Transverse colon (tissue), 4 donors: ENCODE data around the gene SHROOM3. TPM values are rescaled to one million over a fixed set of nuclear protein-coding genes. Genes with fewer than 3 reads are reported as not detected.

ENCODE experiments used
- DNase-seq: peaks from one replicate; pipeline ENCODE4 v3.0.0-alpha.2; 2019
- H3K27ac ChIP-seq, 4 donors: fragments of 200-600 bp; sonication (generic); 2 replicates each; pipeline ENCODE4 v1.5.1; 2016 to 2018; ENCODE audit warnings: inconsistent platforms in 4 of 4
- H3K27me3 ChIP-seq: fragments of 200-600 bp; sonication (generic); 2 replicates; pipeline ENCODE4 v1.5.1; 2017; ENCODE audit warnings: inconsistent platforms
- H3K36me3 ChIP-seq, 4 donors: fragments of 200-600 bp; sonication (generic); 2 replicates each; pipeline ENCODE4 v1.5.1; 2017 to 2019; ENCODE audit warnings: inconsistent platforms in 4 of 4
- H3K4me1 ChIP-seq, 4 donors: fragments of 200-600 bp; sonication (generic); 2 replicates each; pipeline ENCODE4 v1.5.1; 2017 to 2020; ENCODE audit warnings: inconsistent platforms in 4 of 4
- H3K4me3 ChIP-seq, 4 donors: fragments of 200-600 bp; sonication (generic); 1 replicate in 1 of 4; 2 replicates in 3 of 4; pipeline versions ENCODE4 v1.5.1 to v1.6.1; 2017 to 2019; ENCODE audit warnings: inconsistent platforms in 4 of 4
- H3K9me3 ChIP-seq, 2 donors: fragments of 200-600 bp; sonication (generic); 2 replicates each; pipeline ENCODE4 v1.5.1; 2017 to 2019; ENCODE audit warnings: inconsistent platforms in 2 of 2
- CTCF ChIP-seq, 5 experiments: fragments of 200-600 bp in 3 of 5; fragments of 450-650 bp in 2 of 5; sonication (generic) in 3 of 5; IDR thresholded peaks; 1 replicate in 2 of 5; 2 replicates in 3 of 5; pipeline ENCODE4 v1.5.1; 2016 to 2017; ENCODE audit warnings: antibody characterized with exemption in 5 of 5, inconsistent platforms in 3 of 5, mild to moderate bottlenecking in 2 of 5, moderate library complexity in 1 of 5
- EP300 ChIP-seq: sonication (generic); formaldehyde crosslinking; IDR thresholded peaks from one replicate; pipeline ENCODE4 v1.6.1; 2017; ENCODE audit warnings: antibody characterized with exemption, low read depth
- POLR2A ChIP-seq: fragments of 450-650 bp; IDR thresholded peaks from one replicate; pipeline ENCODE4 v1.6.1; 2016; ENCODE audit warnings: antibody characterized with exemption, mild to moderate bottlenecking, moderate library complexity
- POLR2AphosphoS5 ChIP-seq, 3 donors: sonication (generic); formaldehyde crosslinking; IDR thresholded peaks; one replicate each; pipeline ENCODE4 v1.6.1; 2016; ENCODE audit warnings: antibody characterized with exemption in 3 of 3
- WGBS, 2 donors: methylation state at CpG; one replicate each; pipeline ENCODE4 v1.1.5; 2018; ENCODE audit warnings: low coverage in 1 of 2; 5-methylcytosine and 5-hydroxymethylcytosine counted together
- in situ Hi-C, 4 donors: fragments of 200-750 bp; cut with MboI; loops; one replicate each; pipeline versions ENCODE4 v1.15.0 to v1.15.1; 2017; ENCODE audit warnings: low sequenced_read_pairs in 3 of 4, low pct_ligation_motif_present in 1 of 4, low pct_unique_long_range_greater_than_20kb in 1 of 4
- intact Hi-C: fragments of 100-400 bp; cut with DNase I; formaldehyde crosslinking; loops from one replicate; pipeline ENCODE4 v1.15.1; 2023; ENCODE audit warnings: low total_unique reads
- total RNA-seq, 4 donors: library from RNA; depleted of rRNA; stranded (reverse); fragments of >200 nt; gene quantifications; one replicate each; pipeline ENCODE4 v1.1.0, GENCODE V29; 2016

Gene SHROOM3
- total RNA-seq, 4 donors from 2014 or later, result 182 to 456 (median 437) TPM

GRCh38 chr4:76504613-76505465 lies 69.8 kb downstream of the SHROOM3 start:
- Histone ChIP-seq H3K9me3 (no peaks in the 10 kb centered on the region), H3K4me3 (no peak overlapping the region), H3K27me3 (no peaks in the 10 kb centered on the region), H3K27ac (no peak overlapping the region), H3K4me1 (no peaks in the 10 kb centered on the region), H3K36me3 (no peaks in the 10 kb centered on the region)
- TF ChIP-seq POLR2A (no peak), CTCF (IDR thresholded peaks at IDR 0.05) (peak; percentile 60 to 76 (median 68)), POLR2AphosphoS5 (IDR thresholded peaks at IDR 0.05) (no peak), EP300 (no peak)
- WGBS, 2 donors, result 64 to 92% methylated on average over 1 to 2 of the region's 2 CpGs
- in situ Hi-C loops (loop anchor here (5.0 to 25.0 kb wide), 8 partner anchors 73 to 707 kb away; no protein-coding TSS in a partner anchor), intact Hi-C loops (loop anchor here (5.0 kb wide), 1 partner anchor 73 kb away; no protein-coding TSS in a partner anchor)
- no peak for DNase-seq

DNA sequence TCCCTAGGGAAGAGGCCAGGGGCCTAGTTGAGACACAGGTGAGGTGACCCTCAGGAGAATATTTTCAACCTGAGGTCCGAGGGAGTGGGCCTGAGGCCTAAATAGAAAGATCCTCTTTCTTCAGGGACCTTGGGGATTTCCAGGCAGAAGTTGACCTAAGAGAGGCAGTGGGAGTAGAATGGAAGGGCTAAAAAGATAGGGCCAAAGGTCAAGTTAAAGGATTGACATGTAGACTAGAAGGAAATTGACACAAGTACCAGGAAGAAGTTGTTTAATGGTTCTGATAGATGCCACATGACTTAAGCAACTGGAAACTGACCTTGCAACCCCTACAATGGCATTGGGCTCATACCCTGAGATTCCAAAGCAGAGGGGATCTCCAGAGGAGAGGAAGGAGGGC lies 76.9 kb downstream of the SHROOM3 start:
- no peak for DNase-seq
- peak overlapping the region; percentile 22 to 69 (median 50) for H3K27ac ChIP-seq
- in situ Hi-C loops (loop anchor here (5.0 to 25.0 kb wide), 6 partner anchors 233 to 700 kb away; no protein-coding TSS in a partner anchor), intact Hi-C loops (loop anchor here (5.0 to 10.0 kb wide), 2 partner anchors 235 to 693 kb away; no protein-coding TSS in a partner anchor)
- H3K4me3 ChIP-seq, result no peak overlapping the region
- TF ChIP-seq EP300 (no peak), POLR2AphosphoS5 (IDR thresholded peaks at IDR 0.05) (no peak), POLR2A (no peak), CTCF (IDR thresholded peaks at IDR 0.05) (no peak)
- peaks cover 0 to 21% (median 10%) of the 10 kb centered on the region in 4 donors for H3K4me1 ChIP-seq
- WGBS, 2 donors, result 75 to 100% methylated on average over 1 of the region's 1 CpG
- H3K9me3 ChIP-seq, result peaks cover 0 to 4% of the 10 kb centered on the region in 2 donors
- H3K36me3 ChIP-seq, result no peaks in the 10 kb centered on the region
- no peaks in the 10 kb centered on the region for H3K27me3 ChIP-seq

GRCh38 chr4:76513482-76513881 lies 78.5 kb downstream of the SHROOM3 start:
- in situ Hi-C loops (loop anchor here (5.0 to 25.0 kb wide), 6 partner anchors 231 to 699 kb away; no protein-coding TSS in a partner anchor), intact Hi-C loops (loop anchor here (5.0 to 10.0 kb wide), 2 partner anchors 234 to 691 kb away; no protein-coding TSS in a partner anchor)
- Histone ChIP-seq H3K9me3 (peaks cover 0 to 4% of the 10 kb centered on the region in 2 donors), H3K4me1 (peaks cover 0 to 21% (median 10%) of the 10 kb centered on the region in 4 donors), H3K27ac (no peak overlapping the region), H3K27me3 (no peaks in the 10 kb centered on the region), H3K4me3 (no peak overlapping the region), H3K36me3 (no peaks in the 10 kb centered on the region)
- DNase-seq, result no peak
- TF ChIP-seq POLR2AphosphoS5 (IDR thresholded peaks at IDR 0.05), result no peak
- TF ChIP-seq POLR2A, result no peak
- TF ChIP-seq CTCF (IDR thresholded peaks at IDR 0.05), result no peak
- no peak for TF ChIP-seq EP300
- WGBS, 2 donors, result 86 to 88% methylated on average over 7 of the region's 7 CpGs

GRCh38 chr4:76514087-76514486 lies 79.1 kb downstream of the SHROOM3 start:
- no peaks in the 10 kb centered on the region for H3K36me3 ChIP-seq
- no peak overlapping the region for H3K4me3 ChIP-seq
- in situ Hi-C loops (loop anchor here (5.0 to 25.0 kb wide), 6 partner anchors 231 to 698 kb away; no protein-coding TSS in a partner anchor), intact Hi-C loops (loop anchor here (5.0 to 10.0 kb wide), 2 partner anchors 233 to 691 kb away; no protein-coding TSS in a partner anchor)
- DNase-seq, result no peak
- no peak for TF ChIP-seq CTCF (IDR thresholded peaks at IDR 0.05)
- TF ChIP-seq EP300, result no peak
- no peak for TF ChIP-seq POLR2AphosphoS5 (IDR thresholded peaks at IDR 0.05)
- no peak for TF ChIP-seq POLR2A
- no peak overlapping the region for H3K27ac ChIP-seq
- peaks cover 0 to 4% of the 10 kb centered on the region in 2 donors for H3K9me3 ChIP-seq
- H3K27me3 ChIP-seq, result no peaks in the 10 kb centered on the region
- peaks cover 0 to 21% (median 10%) of the 10 kb centered on the region in 4 donors for H3K4me1 ChIP-seq
